HEK293 (cell line): ENCODE measurements around the gene UBXN11.

ENCODE experiments used
- CTCF ChIA-PET: fragments of 350-600 bp; formaldehyde crosslinking; extraction: SDS; loops from one replicate; lab custom pipeline; 2021; ENCODE audit warnings: antibody characterized with exemption; lab: Yijun Ruan, JAX
- POLR2A ChIA-PET: fragments of 300-600 bp; formaldehyde crosslinking; extraction: SDS; loops from one replicate; lab custom pipeline; 2020; ENCODE audit warnings: antibody characterized with exemption, inconsistent platforms; lab: Yijun Ruan, JAX
- H3K27ac ChIP-seq: fragments of 200-500 bp; sonication (Bioruptor generic); 2 replicates; pipeline ENCODE4 v1.5.1; 2014; ENCODE audit warnings: low read depth, low read length, control low read depth, inconsistent platforms; ENCODE audit errors: extremely low read depth
- H3K36me3 ChIP-seq, 2 experiments: fragments of 200-500 bp in 1 of 2; sonication (Bioruptor generic) in 1 of 2; 1 replicate in 1 of 2; 2 replicates in 1 of 2; pipeline ENCODE4 v1.5.1; 2014 to 2017; ENCODE audit warnings: inconsistent platforms in 2 of 2, low read length in 2 of 2; ENCODE audit not compliant: control insufficient read depth in 2 of 2, insufficient read depth in 1 of 2
- H3K4me1 ChIP-seq: fragments of 200-500 bp; sonication (Bioruptor generic); 2 replicates; pipeline ENCODE4 v1.5.1; 2014; ENCODE audit warnings: mild to moderate bottlenecking, low read length, inconsistent platforms; ENCODE audit not compliant: control insufficient read depth, insufficient read depth
- H3K4me3 ChIP-seq: 2 replicates; pipeline ENCODE4 v1.5.1; 2011; ENCODE audit warnings: low read depth, mild to moderate bottlenecking, control low read depth, low read length, moderate library complexity
- H3K9me3 ChIP-seq: fragments of 200-500 bp; sonication (Bioruptor generic); 2 replicates; pipeline ENCODE4 v1.5.1; 2014; ENCODE audit warnings: low read depth, low read length, inconsistent platforms; ENCODE audit not compliant: control insufficient read depth, insufficient read depth
- GLIS1 ChIP-seq: fragments of 450-650 bp; formaldehyde crosslinking; IDR thresholded peaks from 2 replicates; pipeline ENCODE4 v1.5.1; 2016; ENCODE audit warnings: missing biosample characterization, missing genetic modification characterization
- GLIS2 ChIP-seq: fragments of 450-650 bp; formaldehyde crosslinking; IDR thresholded peaks from 2 replicates; pipeline ENCODE4 v1.5.1; 2016; ENCODE audit warnings: missing biosample characterization, missing genetic modification characterization
- KLF9 ChIP-seq: fragments of 450-650 bp; formaldehyde crosslinking; IDR thresholded peaks from 2 replicates; pipeline ENCODE4 v1.5.1; 2016; ENCODE audit warnings: missing biosample characterization, missing genetic modification characterization, low read depth
- TRIM28 ChIP-seq: IDR thresholded peaks from 2 replicates; pipeline ENCODE4 v1.6.1; 2011; ENCODE audit warnings: low read length, control low read depth, borderline replicate concordance
- YY1 ChIP-seq: fragments of 450-650 bp; formaldehyde crosslinking; IDR thresholded peaks from 2 replicates; pipeline ENCODE4 v1.5.1; 2018; ENCODE audit warnings: missing biosample characterization, missing genetic modification characterization
- YY2 ChIP-seq: fragments of 450-650 bp; formaldehyde crosslinking; IDR thresholded peaks from 2 replicates; pipeline ENCODE4 v1.5.1; 2016; ENCODE audit warnings: missing biosample characterization, missing genetic modification characterization
- ZBTB17 ChIP-seq: fragments of 450-650 bp; formaldehyde crosslinking; IDR thresholded peaks from 2 replicates; pipeline ENCODE4 v1.5.1; 2016; ENCODE audit warnings: missing biosample characterization, missing genetic modification characterization
- ZNF23 ChIP-seq: fragments of 450-650 bp; formaldehyde crosslinking; IDR thresholded peaks from 2 replicates; pipeline ENCODE4 v1.5.1; 2016; ENCODE audit warnings: missing biosample characterization, missing genetic modification characterization, borderline replicate concordance
- ZNF302 ChIP-seq: fragments of 450-650 bp; formaldehyde crosslinking; IDR thresholded peaks from 2 replicates; pipeline ENCODE4 v1.5.1; 2016; ENCODE audit warnings: missing biosample characterization, missing genetic modification characterization, low read depth
- ZNF335 ChIP-seq: fragments of 450-650 bp; formaldehyde crosslinking; conservative IDR thresholded peaks from 2 replicates; pipeline ENCODE4 v1.5.1; 2016; ENCODE audit warnings: missing biosample characterization, missing genetic modification characterization
- ZNF660 ChIP-seq: fragments of 450-650 bp; IDR thresholded peaks from 2 replicates; pipeline ENCODE4 v1.5.1; 2018; ENCODE audit warnings: missing biosample characterization, mild to moderate bottlenecking, missing genetic modification characterization
- ZNF777 ChIP-seq: fragments of 450-650 bp; formaldehyde crosslinking; IDR thresholded peaks from 2 replicates; pipeline ENCODE4 v1.5.1; 2017; ENCODE audit warnings: missing biosample characterization, missing genetic modification characterization, borderline replicate concordance
- ZNF792 ChIP-seq: fragments of 450-650 bp; formaldehyde crosslinking; IDR thresholded peaks from 2 replicates; pipeline ENCODE4 v1.5.1; 2016; ENCODE audit warnings: missing biosample characterization, missing genetic modification characterization
- TF ChIP-seq, protein P1 (sequence below): fragments of 450-650 bp; formaldehyde crosslinking; IDR thresholded peaks from 2 replicates; pipeline ENCODE4 v1.5.1; 2016; ENCODE audit warnings: missing biosample characterization, missing genetic modification characterization
- TF ChIP-seq, protein P2 (sequence below): fragments of 450-650 bp; formaldehyde crosslinking; IDR thresholded peaks from 2 replicates; pipeline ENCODE4 v1.5.1; 2016; ENCODE audit warnings: missing biosample characterization, missing genetic modification characterization
- TF ChIP-seq, protein P3 (sequence below): fragments of 450-650 bp; formaldehyde crosslinking; optimal IDR thresholded peaks from 2 replicates; pipeline ENCODE3; 2016; ENCODE audit warnings: missing biosample characterization, mild to moderate bottlenecking, missing genetic modification characterization
- TF ChIP-seq, protein P4 (sequence below): fragments of 450-650 bp; formaldehyde crosslinking; IDR thresholded peaks from 2 replicates; pipeline ENCODE4 v1.5.1; 2016; ENCODE audit warnings: missing biosample characterization, missing genetic modification characterization
- TF ChIP-seq, protein P5 (sequence below): fragments of 450-650 bp; formaldehyde crosslinking; IDR thresholded peaks from 2 replicates; pipeline ENCODE4 v1.5.1; 2016; ENCODE audit warnings: missing biosample characterization, missing genetic modification characterization, borderline replicate concordance

The UBXN11 gene, protein sequence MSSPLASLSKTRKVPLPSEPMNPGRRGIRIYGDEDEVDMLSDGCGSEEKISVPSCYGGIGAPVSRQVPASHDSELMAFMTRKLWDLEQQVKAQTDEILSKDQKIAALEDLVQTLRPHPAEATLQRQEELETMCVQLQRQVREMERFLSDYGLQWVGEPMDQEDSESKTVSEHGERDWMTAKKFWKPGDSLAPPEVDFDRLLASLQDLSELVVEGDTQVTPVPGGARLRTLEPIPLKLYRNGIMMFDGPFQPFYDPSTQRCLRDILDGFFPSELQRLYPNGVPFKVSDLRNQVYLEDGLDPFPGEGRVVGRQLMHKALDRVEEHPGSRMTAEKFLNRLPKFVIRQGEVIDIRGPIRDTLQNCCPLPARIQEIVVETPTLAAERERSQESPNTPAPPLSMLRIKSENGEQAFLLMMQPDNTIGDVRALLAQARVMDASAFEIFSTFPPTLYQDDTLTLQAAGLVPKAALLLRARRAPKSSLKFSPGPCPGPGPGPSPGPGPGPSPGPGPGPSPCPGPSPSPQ

DNA sequence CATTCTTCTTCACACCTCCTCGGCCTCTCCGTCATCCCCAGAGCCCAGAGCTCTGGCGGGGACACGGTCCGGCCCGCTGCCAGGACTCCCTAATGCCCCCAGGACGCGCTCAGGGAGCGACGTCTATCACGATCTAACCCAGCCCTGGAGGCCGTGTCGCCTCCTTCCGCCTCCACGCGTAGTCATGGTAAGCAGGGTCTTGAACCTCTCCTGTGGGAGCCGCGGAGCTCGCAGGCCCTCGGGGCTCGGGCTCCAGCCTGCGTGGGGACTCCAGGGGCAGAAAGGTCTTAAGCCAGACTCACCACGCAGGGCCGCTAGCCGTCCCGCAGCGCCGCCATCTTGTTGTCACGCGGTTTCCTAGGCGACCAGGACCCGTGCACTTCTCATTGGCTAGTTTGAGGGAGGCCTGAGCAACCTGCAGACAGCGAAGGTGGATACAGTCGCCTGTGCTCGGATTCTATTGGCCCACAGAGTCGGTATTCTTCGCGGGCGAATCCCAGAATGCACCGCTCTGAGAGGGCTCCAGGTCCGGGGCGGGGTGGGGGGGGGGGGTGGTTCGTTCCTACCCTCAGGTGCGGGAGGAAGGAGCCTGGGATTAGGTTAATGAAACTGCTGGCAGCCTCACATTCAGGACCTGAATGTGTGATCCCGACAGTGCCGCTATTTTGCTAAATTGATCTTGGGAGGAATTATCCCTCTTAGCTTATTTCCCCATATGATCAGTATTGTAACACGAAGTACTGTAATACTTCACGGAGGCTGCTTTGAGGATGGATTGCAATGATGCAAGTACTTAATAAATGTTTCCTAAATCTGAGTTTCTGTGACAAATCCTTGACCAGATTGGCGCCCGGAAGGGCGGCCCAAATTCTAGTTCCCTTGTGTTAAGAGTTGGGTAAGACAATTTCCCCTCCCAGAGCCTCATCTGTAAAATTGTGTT lies at the start of gene UBXN11:
Gene UBXN11 (minus strand): TSS at position 347 of the 940 bp plus-strand sequence. CDS start 3,753 bp downstream, outside the sequence.
- Histone ChIP-seq H3K27ac (no peak within 1 kb of the TSS), H3K36me3 (no peaks in the 10 kb centered on the region), H3K4me1 (no peaks in the 10 kb centered on the region), H3K9me3 (no peaks in the 10 kb centered on the region), H3K4me3 (peak within 1 kb of the TSS; percentile 94)
- ChIA-PET POLR2A (interaction anchor here (0.6 to 1.4 kb wide), 4 partner anchors 15 to 125 kb away, joined by 3 to 5 read pairs (median 4); partner anchors contain the start of gene DHDDS), CTCF (interaction anchor here (0.6 to 6.7 kb wide), 8 partner anchors 15 to 1567 kb away, joined by 3 to 39 read pairs (median 5); no protein-coding TSS in a partner anchor)
- TF ChIP-seq YY2 (tag by site-specific recombination) = peak; percentile 92
- peak; percentile 66 for TF ChIP-seq ZNF660 (tag by site-specific recombination)
- peak; percentile 85 for TF ChIP-seq YY1 (tag by site-specific recombination)
- TF ChIP-seq ZNF777 (tag by site-specific recombination) = no peak
- TF ChIP-seq GLIS1 (tag by site-specific recombination) = peak; percentile 41; the same call in 1 of the 2 replicates
- TF ChIP-seq, protein P1, sequence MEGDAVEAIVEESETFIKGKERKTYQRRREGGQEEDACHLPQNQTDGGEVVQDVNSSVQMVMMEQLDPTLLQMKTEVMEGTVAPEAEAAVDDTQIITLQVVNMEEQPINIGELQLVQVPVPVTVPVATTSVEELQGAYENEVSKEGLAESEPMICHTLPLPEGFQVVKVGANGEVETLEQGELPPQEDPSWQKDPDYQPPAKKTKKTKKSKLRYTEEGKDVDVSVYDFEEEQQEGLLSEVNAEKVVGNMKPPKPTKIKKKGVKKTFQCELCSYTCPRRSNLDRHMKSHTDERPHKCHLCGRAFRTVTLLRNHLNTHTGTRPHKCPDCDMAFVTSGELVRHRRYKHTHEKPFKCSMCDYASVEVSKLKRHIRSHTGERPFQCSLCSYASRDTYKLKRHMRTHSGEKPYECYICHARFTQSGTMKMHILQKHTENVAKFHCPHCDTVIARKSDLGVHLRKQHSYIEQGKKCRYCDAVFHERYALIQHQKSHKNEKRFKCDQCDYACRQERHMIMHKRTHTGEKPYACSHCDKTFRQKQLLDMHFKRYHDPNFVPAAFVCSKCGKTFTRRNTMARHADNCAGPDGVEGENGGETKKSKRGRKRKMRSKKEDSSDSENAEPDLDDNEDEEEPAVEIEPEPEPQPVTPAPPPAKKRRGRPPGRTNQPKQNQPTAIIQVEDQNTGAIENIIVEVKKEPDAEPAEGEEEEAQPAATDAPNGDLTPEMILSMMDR = peak; percentile 32; the same call in 1 of the 2 replicates
- TF ChIP-seq ZNF792 (tag by site-specific recombination) = no peak
- TF ChIP-seq ZNF335 (tag by site-specific recombination) = peak; percentile 68
- TF ChIP-seq ZNF302 = no peak
- no peak for TF ChIP-seq ZNF23
- TF ChIP-seq, protein P2, sequence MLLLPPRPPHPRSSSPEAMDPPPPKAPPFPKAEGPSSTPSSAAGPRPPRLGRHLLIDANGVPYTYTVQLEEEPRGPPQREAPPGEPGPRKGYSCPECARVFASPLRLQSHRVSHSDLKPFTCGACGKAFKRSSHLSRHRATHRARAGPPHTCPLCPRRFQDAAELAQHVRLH (tag by site-specific recombination) = 0 out of 2 replicates have a peak, but pooled peaks have one; percentile 23
- TF ChIP-seq ZBTB17 (tag by site-specific recombination) = peak; percentile 77; the same call in 1 of the 2 replicates
- TF ChIP-seq, protein P3, sequence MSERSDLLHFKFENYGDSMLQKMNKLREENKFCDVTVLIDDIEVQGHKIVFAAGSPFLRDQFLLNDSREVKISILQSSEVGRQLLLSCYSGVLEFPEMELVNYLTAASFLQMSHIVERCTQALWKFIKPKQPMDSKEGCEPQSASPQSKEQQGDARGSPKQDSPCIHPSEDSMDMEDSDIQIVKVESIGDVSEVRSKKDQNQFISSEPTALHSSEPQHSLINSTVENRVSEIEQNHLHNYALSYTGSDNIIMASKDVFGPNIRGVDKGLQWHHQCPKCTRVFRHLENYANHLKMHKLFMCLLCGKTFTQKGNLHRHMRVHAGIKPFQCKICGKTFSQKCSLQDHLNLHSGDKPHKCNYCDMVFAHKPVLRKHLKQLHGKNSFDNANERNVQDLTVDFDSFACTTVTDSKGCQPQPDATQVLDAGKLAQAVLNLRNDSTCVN (tag by site-specific recombination) = peak; percentile 38
- TF ChIP-seq, protein P4, sequence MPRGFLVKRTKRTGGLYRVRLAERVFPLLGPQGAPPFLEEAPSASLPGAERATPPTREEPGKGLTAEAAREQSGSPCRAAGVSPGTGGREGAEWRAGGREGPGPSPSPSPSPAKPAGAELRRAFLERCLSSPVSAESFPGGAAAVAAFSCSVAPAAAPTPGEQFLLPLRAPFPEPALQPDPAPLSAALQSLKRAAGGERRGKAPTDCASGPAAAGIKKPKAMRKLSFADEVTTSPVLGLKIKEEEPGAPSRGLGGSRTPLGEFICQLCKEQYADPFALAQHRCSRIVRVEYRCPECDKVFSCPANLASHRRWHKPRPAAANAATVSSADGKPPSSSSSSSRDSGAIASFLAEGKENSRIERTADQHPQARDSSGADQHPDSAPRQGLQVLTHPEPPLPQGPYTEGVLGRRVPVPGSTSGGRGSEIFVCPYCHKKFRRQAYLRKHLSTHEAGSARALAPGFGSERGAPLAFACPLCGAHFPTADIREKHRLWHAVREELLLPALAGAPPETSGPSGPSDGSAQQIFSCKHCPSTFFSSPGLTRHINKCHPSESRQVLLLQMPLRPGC = no peak
- TF ChIP-seq, protein P5, sequence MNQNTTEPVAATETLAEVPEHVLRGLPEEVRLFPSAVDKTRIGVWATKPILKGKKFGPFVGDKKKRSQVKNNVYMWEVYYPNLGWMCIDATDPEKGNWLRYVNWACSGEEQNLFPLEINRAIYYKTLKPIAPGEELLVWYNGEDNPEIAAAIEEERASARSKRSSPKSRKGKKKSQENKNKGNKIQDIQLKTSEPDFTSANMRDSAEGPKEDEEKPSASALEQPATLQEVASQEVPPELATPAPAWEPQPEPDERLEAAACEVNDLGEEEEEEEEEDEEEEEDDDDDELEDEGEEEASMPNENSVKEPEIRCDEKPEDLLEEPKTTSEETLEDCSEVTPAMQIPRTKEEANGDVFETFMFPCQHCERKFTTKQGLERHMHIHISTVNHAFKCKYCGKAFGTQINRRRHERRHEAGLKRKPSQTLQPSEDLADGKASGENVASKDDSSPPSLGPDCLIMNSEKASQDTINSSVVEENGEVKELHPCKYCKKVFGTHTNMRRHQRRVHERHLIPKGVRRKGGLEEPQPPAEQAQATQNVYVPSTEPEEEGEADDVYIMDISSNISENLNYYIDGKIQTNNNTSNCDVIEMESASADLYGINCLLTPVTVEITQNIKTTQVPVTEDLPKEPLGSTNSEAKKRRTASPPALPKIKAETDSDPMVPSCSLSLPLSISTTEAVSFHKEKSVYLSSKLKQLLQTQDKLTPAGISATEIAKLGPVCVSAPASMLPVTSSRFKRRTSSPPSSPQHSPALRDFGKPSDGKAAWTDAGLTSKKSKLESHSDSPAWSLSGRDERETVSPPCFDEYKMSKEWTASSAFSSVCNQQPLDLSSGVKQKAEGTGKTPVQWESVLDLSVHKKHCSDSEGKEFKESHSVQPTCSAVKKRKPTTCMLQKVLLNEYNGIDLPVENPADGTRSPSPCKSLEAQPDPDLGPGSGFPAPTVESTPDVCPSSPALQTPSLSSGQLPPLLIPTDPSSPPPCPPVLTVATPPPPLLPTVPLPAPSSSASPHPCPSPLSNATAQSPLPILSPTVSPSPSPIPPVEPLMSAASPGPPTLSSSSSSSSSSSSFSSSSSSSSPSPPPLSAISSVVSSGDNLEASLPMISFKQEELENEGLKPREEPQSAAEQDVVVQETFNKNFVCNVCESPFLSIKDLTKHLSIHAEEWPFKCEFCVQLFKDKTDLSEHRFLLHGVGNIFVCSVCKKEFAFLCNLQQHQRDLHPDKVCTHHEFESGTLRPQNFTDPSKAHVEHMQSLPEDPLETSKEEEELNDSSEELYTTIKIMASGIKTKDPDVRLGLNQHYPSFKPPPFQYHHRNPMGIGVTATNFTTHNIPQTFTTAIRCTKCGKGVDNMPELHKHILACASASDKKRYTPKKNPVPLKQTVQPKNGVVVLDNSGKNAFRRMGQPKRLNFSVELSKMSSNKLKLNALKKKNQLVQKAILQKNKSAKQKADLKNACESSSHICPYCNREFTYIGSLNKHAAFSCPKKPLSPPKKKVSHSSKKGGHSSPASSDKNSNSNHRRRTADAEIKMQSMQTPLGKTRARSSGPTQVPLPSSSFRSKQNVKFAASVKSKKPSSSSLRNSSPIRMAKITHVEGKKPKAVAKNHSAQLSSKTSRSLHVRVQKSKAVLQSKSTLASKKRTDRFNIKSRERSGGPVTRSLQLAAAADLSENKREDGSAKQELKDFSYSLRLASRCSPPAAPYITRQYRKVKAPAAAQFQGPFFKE (tag by site-specific recombination) = no peak
- peak; percentile 68; the same call in 1 of the 2 replicates for TF ChIP-seq GLIS2
- TF ChIP-seq KLF9 (tag by site-specific recombination) = 0 out of 2 replicates have a peak, but pooled peaks have one; percentile 28
- TF ChIP-seq TRIM28 = no peak
